ENCODE results near the gene NUP37.

- TF ChIP-seq ATF3 (IDR thresholded peaks at IDR 0.05) (no peak), EZH2phosphoT487 (IDR thresholded peaks at IDR 0.05; ENCODE audit: borderline replicate concordance) (no peak), CTCF (IDR thresholded peaks at IDR 0.05 in 2 of 3, conservative IDR thresholded peaks at IDR 0.05 in 1 of 3; ENCODE audit: borderline replicate concordance in 1 of 3, insufficient read depth in 1 of 3, low read depth in 2 of 3, low read length in 2 of 3) (no peak), REST (IDR thresholded peaks at IDR 0.05; ENCODE audit: low read depth) (no peak)
Measured at GRCh38 chr12:102120886-102121285, 972 bp upstream of the NUP37 start.

Data from HCT116 (cell line).